ENCODE data around the gene GPC5.

DNA sequence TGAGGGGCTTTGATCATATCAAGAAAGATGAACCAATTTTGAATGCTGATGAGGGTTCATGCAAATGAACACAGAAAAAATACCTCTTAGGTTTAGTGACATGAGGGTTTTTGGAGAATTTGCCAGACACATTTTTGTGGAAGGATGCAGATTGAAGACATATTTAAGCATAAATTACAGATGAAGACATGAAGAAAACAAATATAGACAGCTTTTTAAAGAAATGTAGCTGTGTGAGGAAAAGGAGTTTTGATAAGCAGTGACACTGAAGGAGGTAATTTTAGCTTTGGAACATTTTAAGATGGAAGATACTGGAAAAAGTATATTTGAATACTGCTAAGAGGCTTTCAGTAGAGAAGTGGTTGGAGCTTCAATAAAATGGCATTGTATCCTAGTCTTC, 1017.4 kb downstream of the GPC5 start:
- TF ChIP-seq POLR2AphosphoS5 (IDR thresholded peaks at IDR 0.05; ENCODE audit: low read depth, low read length) (no peak), TAF1 (IDR thresholded peaks at IDR 0.05; ENCODE audit: borderline replicate concordance, insufficient read depth, low read length) (no peak), SIN3A (IDR thresholded peaks at IDR 0.05; ENCODE audit: borderline replicate concordance, insufficient read depth, low read length) (no peak)

Data from PFSK-1 (cell line).